HepG2 (cell line): ENCODE results near the gene ADM5. TPM values are rescaled to one million over a fixed set of nuclear protein-coding genes. Genes with fewer than 3 reads are reported as not detected.

ENCODE experiments used
- microRNA-seq: library from miRNA; unstranded; fragments of <30 nt; microRNA quantifications from one replicate; pipeline ENCODE4, GENCODE V29; 2020
- polyA plus RNA-seq, 8 experiments: library from polyadenylated mRNA; depleted of rRNA in 3 of 8; stranded (reverse) in 7 of 8; unstranded in 1 of 8; fragments of >200 nt; fragmentation: Illumina TruSeq in 4 of 8; extraction: Trizol in 4 of 8; gene quantifications; 2 replicates each; pipeline versions ENCODE4 v1.2.1 to v1.2.3, GENCODE V29; 2011 to 2016; ENCODE audit warnings: low read depth in 4 of 8, missing spikeins in 1 of 8, mixed read lengths in 1 of 8; ENCODE audit not compliant: insufficient read depth in 1 of 8
- small RNA-seq, 3 experiments: library from RNA; depleted of rRNA; stranded (forward); fragments of <200 nt; gene quantifications; one replicate each; pipeline ENCODE3, GENCODE V24; 2012; ENCODE audit warnings: low read depth in 2 of 3, low replicate concordance in 1 of 3; ENCODE audit not compliant: insufficient read length in 3 of 3, insufficient read depth in 2 of 3
- total RNA-seq, 5 experiments: library from RNA; depleted of rRNA; stranded (reverse); fragments of >200 nt; fragmentation: Illumina TruSeq; extraction: Trizol; gene quantifications; 2 replicates each; pipeline ENCODE4 v1.2.3, GENCODE V29; 2016; ENCODE audit warnings: low read depth in 1 of 5

Gene ADM5
- total and polyA plus RNA-seq, 2 of the 13 experiments (the other 11 are each of a cell fraction or from before 2014, with no cell fraction given), result 2.7 to 4.1 TPM

Small RNAs within 50 kb of the gene (microRNA-seq; reads per million reads assigned to microRNA genes)
- not detected for gene MIR5088

Small RNAs within 50 kb of the gene (small RNA-seq; reads per million reads assigned to genes)
- 0 reads per million in 3 experiments for gene MIR5088

Other genes starting within 250 kb of the ADM5 start
- not detected in 2 replicates for gene SLC17A7, start 248.1 kb upstream of the ADM5 start, total RNA-seq (2016; rRNA removed; fragmentation: Illumina TruSeq; extraction: Trizol)
- gene SLC17A7, start 248.1 kb upstream of the ADM5 start, polyA plus RNA-seq (2011; rRNA removed), result 0.32 and 0.37 TPM in 2 replicates
- gene PIH1D1, start 237.8 kb upstream of the ADM5 start, total RNA-seq (2016; rRNA removed; fragmentation: Illumina TruSeq; extraction: Trizol), result 94.9 and 110 TPM in 2 replicates
- gene PIH1D1, start 237.8 kb upstream of the ADM5 start, polyA plus RNA-seq (2011; rRNA removed), result 126 and 137 TPM in 2 replicates
- 29.6 and 34.9 TPM in 2 replicates for gene ALDH16A1, start 236.4 kb upstream of the ADM5 start, total RNA-seq (2016; rRNA removed; fragmentation: Illumina TruSeq; extraction: Trizol)
- 8.4 and 9.2 TPM in 2 replicates for gene ALDH16A1, start 236.4 kb upstream of the ADM5 start, polyA plus RNA-seq (2011; rRNA removed)
- 0.58 and 1.5 TPM in 2 replicates for gene FLT3LG, start 215.4 kb upstream of the ADM5 start, total RNA-seq (2016; rRNA removed; fragmentation: Illumina TruSeq; extraction: Trizol)
- 2.6 and 3.0 TPM in 2 replicates for gene FLT3LG, start 215.4 kb upstream of the ADM5 start, polyA plus RNA-seq (2011; rRNA removed)
- gene RPL13A, start 202.0 kb upstream of the ADM5 start, total RNA-seq (2016; rRNA removed; fragmentation: Illumina TruSeq; extraction: Trizol), result 2,601 and 3,137 TPM in 2 replicates
- 3,407 and 3,954 TPM in 2 replicates for gene RPL13A, start 202.0 kb upstream of the ADM5 start, polyA plus RNA-seq (2011; rRNA removed)
- gene RPS11, start 193.2 kb upstream of the ADM5 start, total RNA-seq (2016; rRNA removed; fragmentation: Illumina TruSeq; extraction: Trizol), result 2,345 and 2,734 TPM in 2 replicates
- gene RPS11, start 193.2 kb upstream of the ADM5 start, polyA plus RNA-seq (2011; rRNA removed), result 2,839 and 2,896 TPM in 2 replicates
- gene FCGRT, start 176.9 kb upstream of the ADM5 start, total RNA-seq (2016; rRNA removed; fragmentation: Illumina TruSeq; extraction: Trizol), result 124 and 225 TPM in 2 replicates
- 121 and 149 TPM in 2 replicates for gene FCGRT, start 176.9 kb upstream of the ADM5 start, polyA plus RNA-seq (2011; rRNA removed)
- 1.7 and 10.1 TPM in 2 replicates for gene RCN3, start 161.6 kb upstream of the ADM5 start, total RNA-seq (2016; rRNA removed; fragmentation: Illumina TruSeq; extraction: Trizol)
- 3.0 and 3.3 TPM in 2 replicates for gene RCN3, start 161.6 kb upstream of the ADM5 start, polyA plus RNA-seq (2011; rRNA removed)
- gene NOSIP, start 109.0 kb upstream of the ADM5 start, total RNA-seq (2016; rRNA removed; fragmentation: Illumina TruSeq; extraction: Trizol), result 78.0 and 81.4 TPM in 2 replicates
- gene NOSIP, start 109.0 kb upstream of the ADM5 start, polyA plus RNA-seq (2011; rRNA removed), result 54.3 and 58.4 TPM in 2 replicates
- 0.51 and 0.82 TPM in 2 replicates for gene PRRG2, start 108.3 kb upstream of the ADM5 start, total RNA-seq (2016; rRNA removed; fragmentation: Illumina TruSeq; extraction: Trizol)
- gene PRRG2, start 108.3 kb upstream of the ADM5 start, polyA plus RNA-seq (2011; rRNA removed), result 0.64 and 0.66 TPM in 2 replicates
- gene PRR12, start 98.4 kb upstream of the ADM5 start, total RNA-seq (2016; rRNA removed; fragmentation: Illumina TruSeq; extraction: Trizol), result 1.5 and 1.6 TPM in 2 replicates
- 0.62 and 0.74 TPM in 2 replicates for gene PRR12, start 98.4 kb upstream of the ADM5 start, polyA plus RNA-seq (2011; rRNA removed)
- gene RRAS, start 49.5 kb upstream of the ADM5 start, total RNA-seq (2016; rRNA removed; fragmentation: Illumina TruSeq; extraction: Trizol), result 0.79 and 1.5 TPM in 2 replicates
- 12.0 and 13.5 TPM in 2 replicates for gene RRAS, start 49.5 kb upstream of the ADM5 start, polyA plus RNA-seq (2011; rRNA removed)
- 4.8 and 6.1 TPM in 2 replicates for gene SCAF1, start 47.4 kb upstream of the ADM5 start, total RNA-seq (2016; rRNA removed; fragmentation: Illumina TruSeq; extraction: Trizol)
- 3.3 and 4.3 TPM in 2 replicates for gene SCAF1, start 47.4 kb upstream of the ADM5 start, polyA plus RNA-seq (2011; rRNA removed)
- 61.0 and 65.5 TPM in 2 replicates for gene IRF3, start 23.7 kb upstream of the ADM5 start, total RNA-seq (2016; rRNA removed; fragmentation: Illumina TruSeq; extraction: Trizol)
- gene IRF3, start 23.7 kb upstream of the ADM5 start, polyA plus RNA-seq (2011; rRNA removed), result 61.9 and 66.2 TPM in 2 replicates
- gene BCL2L12, start 23.7 kb upstream of the ADM5 start, total RNA-seq (2016; rRNA removed; fragmentation: Illumina TruSeq; extraction: Trizol), result 32.6 and 40.8 TPM in 2 replicates
- gene BCL2L12, start 23.7 kb upstream of the ADM5 start, polyA plus RNA-seq (2011; rRNA removed), result 25.9 and 26.8 TPM in 2 replicates
- 324 and 372 TPM in 2 replicates for gene PRMT1, start 12.3 kb upstream of the ADM5 start, total RNA-seq (2016; rRNA removed; fragmentation: Illumina TruSeq; extraction: Trizol)
- gene PRMT1, start 12.3 kb upstream of the ADM5 start, polyA plus RNA-seq (2011; rRNA removed), result 374 and 400 TPM in 2 replicates
- gene CPT1C, start 1.5 kb downstream of the ADM5 start, total RNA-seq (2016; rRNA removed; fragmentation: Illumina TruSeq; extraction: Trizol), result not detected in 2 replicates
- gene CPT1C, start 1.5 kb downstream of the ADM5 start, polyA plus RNA-seq (2011; rRNA removed), result 0.07 and 0.18 TPM in 2 replicates
- gene TSKS, start 73.7 kb downstream of the ADM5 start, total RNA-seq (2016; rRNA removed; fragmentation: Illumina TruSeq; extraction: Trizol), result not detected in 2 replicates
- 0.03 and 0.21 TPM in 2 replicates for gene TSKS, start 73.7 kb downstream of the ADM5 start, polyA plus RNA-seq (2011; rRNA removed)
- gene AP2A1, start 77.4 kb downstream of the ADM5 start, total RNA-seq (2016; rRNA removed; fragmentation: Illumina TruSeq; extraction: Trizol), result 21.8 and 22.7 TPM in 2 replicates
- 39.7 and 49.9 TPM in 2 replicates for gene AP2A1, start 77.4 kb downstream of the ADM5 start, polyA plus RNA-seq (2011; rRNA removed)
- gene FUZ, start 123.7 kb downstream of the ADM5 start, total RNA-seq (2016; rRNA removed; fragmentation: Illumina TruSeq; extraction: Trizol), result not detected in 2 replicates
- gene FUZ, start 123.7 kb downstream of the ADM5 start, polyA plus RNA-seq (2011; rRNA removed), result 0.07 and 0.08 TPM in 2 replicates
- gene MED25, start 128.7 kb downstream of the ADM5 start, total RNA-seq (2016; rRNA removed; fragmentation: Illumina TruSeq; extraction: Trizol), result 11.1 and 11.3 TPM in 2 replicates
- gene MED25, start 128.7 kb downstream of the ADM5 start, polyA plus RNA-seq (2011; rRNA removed), result 13.3 and 15.1 TPM in 2 replicates
- gene PTOV1, start 161.6 kb downstream of the ADM5 start, total RNA-seq (2016; rRNA removed; fragmentation: Illumina TruSeq; extraction: Trizol), result 59.4 and 68.5 TPM in 2 replicates
- 63.5 and 77.7 TPM in 2 replicates for gene PTOV1, start 161.6 kb downstream of the ADM5 start, polyA plus RNA-seq (2011; rRNA removed)
- 12.5 and 27.1 TPM in 2 replicates for gene PNKP, start 178.0 kb downstream of the ADM5 start, total RNA-seq (2016; rRNA removed; fragmentation: Illumina TruSeq; extraction: Trizol)
- gene PNKP, start 178.0 kb downstream of the ADM5 start, polyA plus RNA-seq (2011; rRNA removed), result 12.7 and 17.0 TPM in 2 replicates
- gene AKT1S1, start 187.8 kb downstream of the ADM5 start, total RNA-seq (2016; rRNA removed; fragmentation: Illumina TruSeq; extraction: Trizol), result 10.9 and 13.5 TPM in 2 replicates
- 27.8 and 30.0 TPM in 2 replicates for gene AKT1S1, start 187.8 kb downstream of the ADM5 start, polyA plus RNA-seq (2011; rRNA removed)
- gene TBC1D17, start 188.1 kb downstream of the ADM5 start, total RNA-seq (2016; rRNA removed; fragmentation: Illumina TruSeq; extraction: Trizol), result 3.6 and 9.7 TPM in 2 replicates
- 16.9 and 21.6 TPM in 2 replicates for gene TBC1D17, start 188.1 kb downstream of the ADM5 start, polyA plus RNA-seq (2011; rRNA removed)
- gene IL4I1, start 207.3 kb downstream of the ADM5 start, total RNA-seq (2016; rRNA removed; fragmentation: Illumina TruSeq; extraction: Trizol), result not detected in 2 replicates
- not detected in 2 replicates for gene IL4I1, start 207.3 kb downstream of the ADM5 start, polyA plus RNA-seq (2011; rRNA removed)
- 9.7 and 10.3 TPM in 2 replicates for gene ATF5, start 239.6 kb downstream of the ADM5 start, total RNA-seq (2016; rRNA removed; fragmentation: Illumina TruSeq; extraction: Trizol)
- gene ATF5, start 239.6 kb downstream of the ADM5 start, polyA plus RNA-seq (2011; rRNA removed), result 4.9 and 5.2 TPM in 2 replicates
- 41.5 and 42.1 TPM in 2 replicates for gene NUP62, start 239.9 kb downstream of the ADM5 start, total RNA-seq (2016; rRNA removed; fragmentation: Illumina TruSeq; extraction: Trizol)
- 15.4 and 16.5 TPM in 2 replicates for gene NUP62, start 239.9 kb downstream of the ADM5 start, polyA plus RNA-seq (2011; rRNA removed)